K562 (cell line): ENCODE results near the gene MYOZ3. TPM values are rescaled to one million over a fixed set of nuclear protein-coding genes. Genes with fewer than 3 reads are reported as not detected.

Experiments used
- ATF6 ChIP-seq: sonication (generic); formaldehyde crosslinking; IDR thresholded peaks from 2 replicates; pipeline ENCODE4 v1.4.0; 2020; ENCODE audit warnings: mild to moderate bottlenecking, missing genetic modification reagents
- CBX2 ChIP-seq: fragments of 200-600 bp; sonication (generic); IDR thresholded peaks from one replicate; pipeline ENCODE4 v1.6.1; 2012; ENCODE audit warnings: mild to moderate bottlenecking, low read length, inconsistent platforms; ENCODE audit not compliant: insufficient read depth, poor library complexity, severe bottlenecking
- DIDO1 ChIP-seq: fragments of 450-650 bp; IDR thresholded peaks from 2 replicates; pipeline ENCODE4 v1.6.1; 2016; ENCODE audit warnings: low read depth, missing biosample characterization, missing genetic modification characterization
- E2F3 ChIP-seq: fragments of 250-450 bp; sonication (Bioruptor Pico); IDR thresholded peaks from 2 replicates; pipeline ENCODE4 v1.4.0; 2020; ENCODE audit warnings: mild to moderate bottlenecking
- ETS2 ChIP-seq: IDR thresholded peaks from 2 replicates; pipeline ENCODE4 v1.6.1; 2016; ENCODE audit warnings: borderline replicate concordance, missing genetic modification characterization, mild to moderate bottlenecking, moderate library complexity, missing compliant biosample characterization; ENCODE audit not compliant: poor library complexity, severe bottlenecking
- GATA2 ChIP-seq: sonication (generic); formaldehyde crosslinking; IDR thresholded peaks from 2 replicates; pipeline ENCODE4 v1.4.0; 2020; ENCODE audit warnings: mild to moderate bottlenecking, missing genetic modification reagents
- GMEB1 ChIP-seq: fragments of 250-450 bp; sonication (Bioruptor Pico); IDR thresholded peaks from 2 replicates; pipeline ENCODE4 v1.4.0; 2020; ENCODE audit warnings: mild to moderate bottlenecking
- GTF2E2 ChIP-seq: fragments of 200-800 bp; sonication (Bioruptor generic); IDR thresholded peaks from 2 replicates; pipeline ENCODE4 v1.6.1; 2016; ENCODE audit warnings: missing genetic modification characterization, missing compliant biosample characterization
- MAZ ChIP-seq, 2 experiments: fragments of 450-650 bp in 1 of 2; sonication (generic) in 1 of 2; formaldehyde crosslinking; IDR thresholded peaks in 1 of 2; conservative IDR thresholded peaks in 1 of 2; 2 replicates each; pipeline versions ENCODE4 v1.4.0 to v1.5.0; 2020; ENCODE audit warnings: mild to moderate bottlenecking in 1 of 2, missing genetic modification reagents in 1 of 2
- MEF2D ChIP-seq: conservative IDR thresholded peaks from 2 replicates; pipeline ENCODE4 v1.6.1; 2016; ENCODE audit warnings: low read depth, missing genetic modification characterization, missing compliant biosample characterization
- NRF1 ChIP-seq, 2 experiments: fragments of 450-650 bp; IDR thresholded peaks in 1 of 2; conservative IDR thresholded peaks in 1 of 2; 2 replicates each; pipeline ENCODE4 v1.6.1; 2014; ENCODE audit warnings: mild to moderate bottlenecking in 2 of 2
- RBM15 ChIP-seq: fragments of 200-400 bp; formaldehyde crosslinking; IDR thresholded peaks from 2 replicates; pipeline ENCODE4 v1.6.1; 2018; ENCODE audit warnings: mild to moderate bottlenecking, low read length, moderate library complexity; ENCODE audit not compliant: insufficient read depth
- SAFB2 ChIP-seq: fragments of 200-400 bp; formaldehyde crosslinking; IDR thresholded peaks from 2 replicates; pipeline ENCODE4 v1.6.1; 2018; ENCODE audit warnings: borderline replicate concordance, low read length, low read depth, moderate library complexity; ENCODE audit not compliant: severe bottlenecking
- SMAD4 ChIP-seq: fragments of 250-450 bp; sonication (Bioruptor Pico); conservative IDR thresholded peaks from 2 replicates; pipeline ENCODE4 v1.8.0; 2021; ENCODE audit warnings: inconsistent platforms, mild to moderate bottlenecking, moderate library complexity
- SMC3 ChIP-seq: conservative IDR thresholded peaks from 2 replicates; pipeline ENCODE4 v1.6.1; 2011; ENCODE audit warnings: low read depth, low read length, improper control_type of control experiment; ENCODE audit not compliant: insufficient read depth
- SRSF7 ChIP-seq: fragments of 200-400 bp; formaldehyde crosslinking; optimal IDR thresholded peaks from 2 replicates; pipeline ENCODE3; 2017; ENCODE audit warnings: mild to moderate bottlenecking, low read depth, low read length
- SRSF9 ChIP-seq: fragments of 200-400 bp; formaldehyde crosslinking; IDR thresholded peaks from 2 replicates; pipeline ENCODE4 v1.6.1; 2017; ENCODE audit warnings: low read depth, low read length, borderline replicate concordance
- TAL1 ChIP-seq: fragments of 450-650 bp; IDR thresholded peaks from 2 replicates; pipeline ENCODE4 v1.6.1; 2016; ENCODE audit warnings: mild to moderate bottlenecking
- TBP ChIP-seq: optimal IDR thresholded peaks from 2 replicates; pipeline ENCODE3; 2011; ENCODE audit warnings: low read depth, low read length, improper control_type of control experiment
- TFAP4 ChIP-seq: sonication (generic); formaldehyde crosslinking; IDR thresholded peaks from 2 replicates; pipeline ENCODE4 v1.8.0; 2022; ENCODE audit warnings: missing genetic modification reagents, mild to moderate bottlenecking, moderate library complexity, borderline replicate concordance
- YBX1 ChIP-seq: fragments of 450-650 bp; IDR thresholded peaks from 2 replicates; pipeline ENCODE4 v1.7.1; 2016; ENCODE audit warnings: mild to moderate bottlenecking
- ZFX ChIP-seq: sonication (generic); formaldehyde crosslinking; IDR thresholded peaks from 2 replicates; pipeline ENCODE4 v1.8.0; 2022; ENCODE audit warnings: mild to moderate bottlenecking, missing genetic modification reagents, moderate library complexity
- ZSCAN29 ChIP-seq: fragments of 450-650 bp; IDR thresholded peaks from 2 replicates; pipeline ENCODE4 v1.6.1; 2017
- polyA plus RNA-seq, 8 experiments: library from polyadenylated mRNA; depleted of rRNA in 4 of 8; stranded (reverse) in 5 of 8; unstranded in 3 of 8; fragments of >200 nt; fragmentation: Nextera tagmentation in 2 of 8; fragmentation: Illumina TruSeq in 1 of 8; extraction: Ambion mirVana in 2 of 8; extraction: Trizol in 1 of 8; gene quantifications; 2 replicates each; pipeline versions ENCODE4 v1.2.1 to v1.2.3, GENCODE V29; 2011 to 2014; ENCODE audit warnings: inconsistent platforms in 1 of 8, missing spikeins in 1 of 8
- total RNA-seq, 7 experiments: library from RNA; depleted of rRNA in 6 of 7; stranded (reverse); fragments of >200 nt in 6 of 7; fragmentation: Illumina TruSeq in 2 of 7; extraction: Trizol in 2 of 7; gene quantifications; 2 replicates each; pipeline versions ENCODE4 v1.2.1 to v1.2.3, GENCODE V29; 2011 to 2021; ENCODE audit warnings: low replicate concordance in 1 of 7

The MYOZ3 gene
- total and polyA plus RNA-seq, 9 of the 15 experiments (the other 6 are each of a cell fraction or from before 2014, with no cell fraction given): not detected

DNA sequence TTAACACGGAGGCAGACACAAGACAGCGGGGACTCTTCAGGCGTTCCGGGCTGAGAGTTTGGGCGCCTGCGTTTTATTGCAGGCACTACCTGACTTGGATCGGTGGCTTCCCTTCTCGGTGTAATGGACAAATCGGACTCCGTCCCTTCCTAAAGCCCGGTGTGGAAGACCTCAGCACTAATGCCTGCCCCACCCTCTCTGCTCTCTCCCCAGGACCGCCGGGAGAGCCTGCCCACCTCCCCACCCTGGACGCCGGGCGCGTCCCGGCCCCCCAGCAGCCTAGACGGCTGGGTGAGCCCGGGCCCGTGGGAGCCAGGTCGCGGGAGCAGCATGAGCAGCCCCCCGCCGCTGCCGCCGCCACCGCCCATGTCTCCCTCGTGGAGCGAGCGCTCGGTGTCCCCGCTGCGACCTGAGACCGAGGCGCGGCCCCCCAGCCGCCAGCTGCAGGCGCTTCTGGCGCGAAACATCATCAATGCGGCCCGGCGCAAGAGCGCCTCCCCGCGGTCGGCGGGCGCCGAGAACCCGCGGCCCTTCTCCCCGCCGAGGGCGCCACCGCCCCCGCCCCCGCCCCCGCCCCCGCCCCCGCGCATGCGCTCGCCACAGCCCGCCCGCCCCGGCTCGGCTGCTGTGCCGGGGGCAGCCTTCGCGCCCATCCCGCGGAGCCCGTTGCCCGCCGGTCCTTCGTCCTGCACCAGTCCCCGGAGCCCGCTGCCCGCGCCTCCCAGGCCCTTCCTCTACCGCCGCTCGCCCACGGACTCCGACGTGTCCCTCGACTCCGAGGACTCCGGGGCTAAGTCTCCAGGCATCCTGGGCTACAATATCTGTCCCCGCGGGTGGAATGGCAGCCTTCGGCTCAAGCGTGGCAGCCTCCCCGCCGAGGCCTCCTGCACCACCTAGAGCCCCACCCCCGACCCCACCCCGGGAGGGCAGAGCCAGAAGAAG, 4.6 kb upstream of the MYOZ3 start (continued):
- TF ChIP-seq MAZ (CRISPR knock-in tag; conservative IDR thresholded peaks at IDR 0.05 in 1 of 2, IDR thresholded peaks at IDR 0.05 in 1 of 2): peak; percentile 89 to 92
- peak; percentile 58 for TF ChIP-seq ZFX (CRISPR knock-in tag)
- TF ChIP-seq SMAD4 (CRISPR knock-in tag): peak; percentile 67; the same call in 1 of the 2 replicates
- no peak for TF ChIP-seq CBX2
- TF ChIP-seq TFAP4 (CRISPR knock-in tag): peak; percentile 93
- no peak for TF ChIP-seq MEF2D (tag)
- TF ChIP-seq SAFB2: no peak
- no peak for TF ChIP-seq SRSF7
- TF ChIP-seq ZSCAN29: no peak
- no peak for TF ChIP-seq TAL1
- no peak for TF ChIP-seq GATA2
- TF ChIP-seq TBP: peak; percentile 13
- TF ChIP-seq GTF2E2 (tag): no peak
- peak; percentile 80 to 83 for TF ChIP-seq NRF1 (conservative IDR thresholded peaks at IDR 0.05 in 1 of 2, IDR thresholded peaks at IDR 0.05 in 1 of 2)
- TF ChIP-seq ATF6: 0 out of 2 replicates have a peak, but pooled peaks have one; percentile 77
- TF ChIP-seq ETS2 (tag): no peak
- TF ChIP-seq YBX1: no peak
- TF ChIP-seq DIDO1 (tag): no peak
- peak; percentile 73 for TF ChIP-seq SMC3
- TF ChIP-seq RBM15: no peak
- TF ChIP-seq E2F3 (CRISPR knock-in tag): peak; percentile 83; the same call in 1 of the 2 replicates
- TF ChIP-seq SRSF9: no peak
- no peak for TF ChIP-seq GMEB1 (CRISPR knock-in tag)
